ENCODE measurements around the gene CUEDC2.

GRCh38 chr10:102450124-102450373 lies 17.7 kb upstream of the CUEDC2 start:
- TF ChIP-seq CTCF (IDR thresholded peaks at IDR 0.05; ENCODE audit: low read length) (no peak), EZH2 (IDR thresholded peaks at IDR 0.05; ENCODE audit: borderline replicate concordance, low read length) (no peak)
